HG02678 (cell line): Measurements from ENCODE around the gene CENPV.

ENCODE experiments used
- ATAC-seq: cut with Tn5 transposase; IDR thresholded peaks from one replicate; pipeline ENCODE4 v1.9.1; 2021; ENCODE audit warnings: mild to moderate bottlenecking, moderate library complexity; ENCODE audit not compliant: unreplicated experiment

CENPV gene

DNA sequence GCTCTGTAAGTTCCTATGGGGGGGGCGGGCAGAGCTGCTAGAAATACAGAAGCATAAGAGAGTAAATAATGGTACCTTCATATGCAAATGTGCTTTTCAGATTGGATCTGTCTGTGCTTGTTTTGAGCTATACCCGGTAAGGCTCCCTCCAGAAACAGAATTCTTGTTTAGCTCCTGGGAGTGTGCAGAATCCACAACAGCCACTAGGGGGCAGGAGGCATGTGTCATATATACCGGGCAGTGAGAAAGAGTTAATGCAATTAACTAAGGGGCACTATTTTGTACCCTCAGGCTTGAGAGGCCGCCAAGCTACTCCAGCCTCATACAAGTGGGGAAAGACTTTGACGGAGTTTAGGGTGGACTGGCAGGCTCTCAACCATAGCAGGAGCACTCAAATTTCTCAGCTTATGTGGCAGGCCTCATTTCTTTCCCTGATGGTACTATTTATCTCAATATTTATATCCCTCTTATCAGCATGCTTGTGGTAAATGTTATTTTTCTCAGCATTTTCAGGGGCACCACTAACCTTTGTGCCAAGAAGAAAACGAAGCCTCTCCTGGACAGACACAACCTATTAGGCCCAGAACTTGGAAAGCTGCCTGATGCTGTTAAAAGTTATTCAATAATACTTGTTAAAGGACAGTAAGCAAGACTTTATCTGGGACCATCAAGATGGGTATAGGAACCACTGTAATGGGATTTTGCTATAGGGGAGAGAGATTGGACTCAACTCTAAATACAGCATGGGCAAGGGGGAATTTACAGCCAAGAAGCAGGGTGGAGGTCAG lies 10.7 kb upstream of the CENPV start:
- ATAC-seq = peak; percentile 51

DNA sequence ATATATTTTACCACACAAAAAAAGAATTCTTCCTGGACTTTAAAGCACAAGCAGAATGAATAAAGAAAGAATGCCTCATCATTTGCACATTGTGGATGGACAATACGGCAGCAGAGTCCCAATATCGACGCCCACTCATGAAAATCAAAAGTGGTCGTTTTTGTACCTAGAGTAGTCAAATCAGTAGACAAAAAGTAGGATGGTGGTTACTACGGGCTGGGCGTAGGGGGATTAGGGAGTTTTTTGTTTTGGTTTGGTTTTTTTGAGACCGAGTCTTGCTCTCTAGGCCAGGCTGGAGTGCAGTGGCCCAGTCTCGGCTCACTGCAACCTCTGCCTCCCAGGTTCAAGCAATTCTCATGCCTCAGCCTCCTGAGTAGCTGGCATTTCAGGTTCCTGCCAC lies 8.6 kb upstream of the CENPV start:
- ATAC-seq = no peak

DNA sequence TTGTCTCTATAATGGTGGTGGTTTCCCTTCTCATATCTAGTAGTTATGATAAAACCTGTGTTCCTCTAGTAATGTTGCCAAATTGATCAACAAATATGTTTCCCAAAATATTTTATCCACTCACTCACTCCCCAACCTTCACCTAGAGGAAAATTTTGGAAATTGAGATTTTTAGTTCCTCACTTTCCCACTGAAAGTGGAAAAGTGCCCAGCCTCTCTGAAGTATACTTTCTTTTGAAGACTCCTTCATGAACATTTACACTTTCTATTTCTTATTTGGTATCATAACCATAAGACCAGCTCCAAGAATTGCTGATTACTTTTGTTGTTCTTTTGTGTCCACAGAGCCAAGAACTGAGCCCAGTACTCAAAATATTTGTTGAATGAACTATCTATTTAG lies 5.1 kb upstream of the CENPV start:
- ATAC-seq = no peak

DNA sequence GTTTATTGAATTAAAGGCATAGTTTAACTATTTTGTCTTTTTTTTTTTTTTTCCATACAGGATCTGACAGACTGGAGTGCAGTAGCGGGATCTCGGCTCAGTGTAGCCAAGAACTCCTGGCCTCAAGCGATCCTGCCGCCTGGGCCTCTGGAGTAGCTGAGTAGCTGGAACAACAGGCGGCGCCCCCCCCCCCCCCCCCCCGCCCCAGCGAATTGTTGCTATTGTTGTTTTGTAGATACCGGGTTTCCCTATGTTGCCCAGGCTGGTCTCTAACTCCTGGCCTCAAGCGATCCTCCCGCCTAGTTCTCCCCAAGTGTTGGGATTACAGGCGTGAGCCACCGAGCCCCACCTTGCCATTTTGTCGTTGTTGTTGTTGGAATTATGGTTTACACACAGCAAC lies 1.3 kb upstream of the CENPV start:
- ATAC-seq = no peak

DNA sequence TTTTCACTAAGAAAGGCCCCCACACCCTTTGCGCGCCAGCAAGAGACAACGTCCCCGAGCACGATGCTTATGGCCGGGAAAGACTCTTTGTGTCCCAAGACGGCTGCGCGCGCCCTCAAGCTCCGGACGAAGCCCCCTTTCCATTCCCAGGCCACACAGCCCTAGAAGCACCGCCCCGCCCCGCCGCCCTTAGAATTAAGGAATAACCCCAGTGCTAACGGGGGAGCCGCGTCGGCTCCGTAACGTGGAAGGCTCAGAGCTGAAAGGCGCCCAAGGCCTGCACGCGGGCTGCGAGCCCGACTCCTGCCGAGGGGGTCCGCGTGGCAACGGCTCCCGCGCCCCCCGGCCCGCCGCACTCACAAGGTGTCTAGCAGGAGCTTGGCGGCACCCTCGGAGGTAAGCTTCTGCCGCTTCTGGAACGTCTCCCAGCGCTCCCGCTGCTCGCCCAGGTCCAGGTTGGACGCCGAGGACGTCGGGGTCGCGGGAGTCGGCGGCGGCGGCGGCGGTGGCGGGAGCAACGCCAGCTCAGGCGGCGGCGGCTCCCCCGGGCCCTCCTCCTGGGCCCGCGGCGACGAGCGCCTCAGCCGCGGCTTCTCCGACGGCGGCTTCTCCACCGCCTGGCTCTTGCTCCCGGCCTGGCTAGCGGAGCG lies 477 bp downstream of the CENPV start:
- ATAC-seq = peak; percentile 52

DNA sequence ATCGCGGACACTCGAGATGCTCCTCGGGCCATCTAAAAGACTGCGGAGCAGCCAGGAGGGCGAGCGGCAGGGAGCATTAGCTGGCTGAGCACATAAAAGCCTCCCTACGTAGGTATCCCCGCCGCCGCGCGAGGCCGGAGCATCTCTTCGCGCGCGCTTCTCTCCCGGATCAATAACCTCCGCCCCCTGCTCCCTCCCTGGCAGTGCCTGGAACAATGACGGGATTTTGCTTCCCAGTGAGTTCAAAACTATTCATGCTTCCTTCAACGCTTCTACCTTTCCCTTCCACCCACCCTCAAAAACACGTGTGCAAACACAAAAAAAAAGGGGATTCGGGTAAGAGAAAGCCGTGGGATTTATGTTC lies 984 bp downstream of the CENPV start:
- ATAC-seq = no peak

DNA sequence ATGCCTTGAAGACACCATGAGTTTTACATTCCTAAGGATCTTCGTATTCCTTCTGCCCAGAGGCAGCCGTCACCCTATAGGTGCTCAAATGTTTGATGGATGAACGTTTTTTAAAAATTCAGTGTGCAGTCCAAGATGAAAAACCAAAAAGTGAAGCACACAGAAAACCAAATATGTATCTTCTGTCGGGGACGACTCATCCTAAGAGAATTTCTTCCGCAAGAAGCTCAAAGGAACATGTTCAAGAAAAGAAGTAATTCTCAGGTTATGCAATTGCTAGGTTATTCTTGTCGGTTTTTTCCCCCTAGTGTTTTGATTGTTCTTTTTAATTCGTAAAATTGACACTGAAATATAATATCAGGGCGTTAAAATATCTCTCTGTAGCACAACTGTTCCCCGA lies 1.4 kb downstream of the CENPV start:
- no peak for ATAC-seq

DNA sequence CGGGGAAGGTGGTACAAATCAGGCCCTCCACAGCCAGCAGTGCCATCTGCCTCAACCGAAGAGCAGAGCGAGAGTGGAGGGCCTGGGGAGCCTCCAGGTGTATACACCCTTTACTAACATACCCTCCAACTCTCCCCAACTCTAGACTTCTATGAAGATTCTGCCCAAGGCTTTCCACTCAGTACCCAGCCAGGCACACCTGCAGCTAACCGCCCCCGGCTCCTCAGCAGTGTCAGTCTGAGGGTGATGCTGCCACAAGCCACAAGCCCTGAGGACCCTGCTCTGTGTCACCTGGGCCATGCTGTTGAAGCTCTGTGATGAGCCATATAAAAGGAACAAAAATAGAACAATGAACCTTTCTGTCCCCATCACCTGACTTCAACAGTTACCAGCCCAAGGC lies 3.8 kb downstream of the CENPV start:
- ATAC-seq = no peak

DNA sequence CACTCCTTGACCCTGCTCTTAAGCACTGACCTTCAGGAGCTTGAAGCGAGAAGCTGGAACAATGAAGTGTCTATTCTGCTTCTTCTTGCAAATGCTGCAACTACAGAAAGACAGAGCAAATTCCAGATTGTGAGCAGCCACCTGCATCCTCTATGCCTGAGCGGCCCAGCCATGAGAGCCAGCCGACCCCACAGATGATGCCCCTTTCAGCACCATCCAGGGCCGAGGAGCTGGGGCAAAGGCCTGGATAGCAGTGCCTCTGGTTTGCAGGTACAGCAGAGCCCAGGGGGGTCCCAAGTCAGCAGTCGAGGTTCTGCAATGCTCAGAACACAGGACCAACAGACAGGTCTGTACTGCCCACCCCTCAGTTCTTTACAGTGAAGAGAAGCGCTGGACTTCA lies 4.7 kb downstream of the CENPV start:
- no peak for ATAC-seq

DNA sequence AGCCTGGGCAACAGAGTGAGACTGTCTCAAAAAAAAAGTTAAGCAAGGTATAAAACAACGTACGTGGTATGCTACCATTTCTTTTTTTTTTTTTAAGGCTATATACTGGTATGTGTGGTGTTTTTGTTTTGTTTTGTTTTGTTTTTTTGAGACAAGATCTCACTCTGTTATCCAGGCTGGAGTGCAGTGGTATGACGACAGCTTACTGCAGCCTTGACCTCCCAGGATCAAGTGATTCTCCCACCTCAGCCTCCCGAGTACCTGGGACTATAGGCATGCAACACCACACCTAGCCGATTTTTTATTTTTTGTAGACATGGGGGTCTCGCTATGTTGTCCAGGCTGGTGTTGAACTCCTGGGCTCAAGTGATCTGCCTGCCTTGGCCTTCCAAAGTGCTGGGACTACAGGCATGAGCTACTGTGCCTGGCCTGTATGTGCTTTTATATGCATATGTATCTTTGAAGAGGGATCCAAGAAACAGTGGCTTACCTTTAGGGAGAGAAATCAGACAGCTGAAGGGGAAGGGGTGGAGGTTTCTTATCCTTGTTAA lies 6.5 kb downstream of the CENPV start:
- no peak for ATAC-seq

DNA sequence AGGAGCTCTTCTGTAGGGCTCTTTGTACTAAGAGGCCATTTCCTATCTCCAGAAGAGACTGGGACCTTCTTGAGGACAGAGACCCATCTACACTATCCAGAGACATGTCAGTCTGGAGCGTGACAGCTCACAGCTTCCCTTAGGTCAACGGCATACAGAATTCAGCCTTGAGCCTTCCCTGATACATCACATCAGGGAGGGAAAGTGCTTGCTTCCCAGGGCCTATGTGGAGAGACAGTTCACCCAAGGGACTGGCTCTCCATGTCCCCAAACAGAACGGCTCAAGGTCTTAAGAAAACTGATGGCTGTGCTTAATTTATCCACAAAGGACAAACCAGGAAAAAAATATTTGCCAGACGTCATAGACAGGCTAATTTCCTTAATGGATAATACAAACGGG lies 7.7 kb downstream of the CENPV start:
- no peak for ATAC-seq

DNA sequence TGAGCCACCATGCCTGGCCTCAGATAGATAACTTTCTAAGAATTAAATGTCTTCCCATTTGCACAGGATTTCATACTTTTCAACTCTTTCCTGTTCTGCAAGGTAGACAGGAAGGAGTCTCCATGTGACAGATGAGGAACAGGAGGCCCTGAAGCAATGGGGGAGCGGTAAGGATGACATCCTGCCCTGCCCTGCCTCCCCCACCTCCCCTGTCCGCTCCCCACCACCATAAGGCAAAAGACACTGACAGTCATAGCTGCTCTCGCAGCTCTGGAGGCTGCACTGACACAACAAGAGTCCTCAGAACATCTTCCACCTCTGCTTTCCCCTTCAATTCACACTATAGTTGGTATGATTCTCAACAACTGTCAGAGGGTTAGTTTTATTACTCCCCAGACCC lies 9.7 kb downstream of the CENPV start:
- ATAC-seq = no peak

DNA sequence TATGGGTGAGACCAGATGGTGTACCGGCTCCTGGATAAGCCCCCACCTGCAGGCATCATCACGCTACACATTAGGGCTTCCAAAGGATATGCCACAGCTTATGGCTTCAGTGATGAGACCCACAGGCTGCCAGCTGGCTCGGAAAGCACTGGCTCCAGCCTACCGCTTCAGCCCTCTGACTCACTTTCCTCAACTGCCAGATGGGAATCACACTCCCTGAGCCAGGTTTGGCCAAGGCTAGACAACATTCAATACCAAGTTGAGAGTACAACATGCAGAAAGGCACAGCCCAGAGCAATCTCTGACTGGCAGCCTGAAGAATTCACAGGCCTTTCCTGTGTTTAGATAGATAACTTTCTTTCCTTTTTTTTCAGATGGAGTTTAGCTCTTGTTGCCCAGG lies 10.3 kb downstream of the CENPV start:
- ATAC-seq = no peak

DNA sequence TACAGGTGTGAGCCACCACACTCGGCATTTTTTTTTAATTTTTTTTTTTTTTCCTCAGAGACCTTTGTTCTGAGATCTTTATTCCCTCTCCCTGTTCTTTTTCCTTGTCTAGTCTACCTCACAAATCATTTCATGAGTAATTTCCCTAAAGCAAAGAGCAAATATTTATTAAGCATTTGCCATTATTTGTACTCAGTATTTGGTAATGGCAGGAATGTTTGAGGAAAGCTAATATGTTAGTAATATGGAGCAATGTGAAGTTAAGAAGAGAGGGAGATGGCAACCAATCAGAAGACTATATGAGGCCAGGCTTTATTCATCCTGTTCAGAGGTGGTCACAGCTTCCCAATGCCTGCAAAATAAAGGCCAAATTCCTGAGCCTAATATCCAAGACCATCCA lies 13.3 kb downstream of the CENPV start:
- ATAC-seq = no peak

DNA sequence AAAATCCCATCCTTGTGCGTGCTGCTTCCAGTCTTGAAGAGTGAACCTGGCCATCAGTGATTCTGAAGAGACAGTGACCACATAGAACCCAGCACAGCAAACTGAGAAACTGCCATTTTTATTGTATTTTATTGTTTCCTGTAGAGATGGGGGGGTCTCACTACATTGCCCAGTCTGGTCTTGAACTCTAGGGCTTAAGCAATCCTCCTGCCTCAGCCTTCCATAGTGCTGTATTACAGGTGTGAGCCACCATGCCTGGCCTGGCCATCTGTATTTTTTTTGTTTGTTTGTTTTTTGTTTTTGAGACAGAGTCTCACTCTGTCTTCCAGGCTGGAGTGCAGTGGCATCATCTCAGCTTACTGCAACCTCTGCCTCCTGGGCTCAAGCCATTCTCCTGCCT lies 13.9 kb downstream of the CENPV start:
- no peak for ATAC-seq

DNA sequence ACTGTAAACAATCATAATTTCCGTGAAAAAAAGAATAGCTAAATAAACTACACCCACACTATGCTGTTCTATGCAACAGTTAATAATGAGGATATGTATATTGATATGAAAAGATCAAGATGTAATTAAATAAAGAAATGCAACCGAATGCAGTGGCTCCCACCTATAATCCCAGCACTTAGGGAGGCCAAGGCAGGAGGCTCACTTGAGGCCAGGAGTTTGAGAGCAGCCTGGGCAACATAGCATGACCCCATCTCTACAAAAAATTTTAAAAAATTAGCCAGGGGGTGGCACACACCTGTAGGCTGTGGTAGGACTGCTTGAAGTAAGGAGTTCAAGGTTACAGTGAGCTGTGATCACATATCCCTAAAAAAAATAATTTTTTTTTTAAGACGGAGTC lies 14.9 kb downstream of the CENPV start:
- ATAC-seq = no peak

DNA sequence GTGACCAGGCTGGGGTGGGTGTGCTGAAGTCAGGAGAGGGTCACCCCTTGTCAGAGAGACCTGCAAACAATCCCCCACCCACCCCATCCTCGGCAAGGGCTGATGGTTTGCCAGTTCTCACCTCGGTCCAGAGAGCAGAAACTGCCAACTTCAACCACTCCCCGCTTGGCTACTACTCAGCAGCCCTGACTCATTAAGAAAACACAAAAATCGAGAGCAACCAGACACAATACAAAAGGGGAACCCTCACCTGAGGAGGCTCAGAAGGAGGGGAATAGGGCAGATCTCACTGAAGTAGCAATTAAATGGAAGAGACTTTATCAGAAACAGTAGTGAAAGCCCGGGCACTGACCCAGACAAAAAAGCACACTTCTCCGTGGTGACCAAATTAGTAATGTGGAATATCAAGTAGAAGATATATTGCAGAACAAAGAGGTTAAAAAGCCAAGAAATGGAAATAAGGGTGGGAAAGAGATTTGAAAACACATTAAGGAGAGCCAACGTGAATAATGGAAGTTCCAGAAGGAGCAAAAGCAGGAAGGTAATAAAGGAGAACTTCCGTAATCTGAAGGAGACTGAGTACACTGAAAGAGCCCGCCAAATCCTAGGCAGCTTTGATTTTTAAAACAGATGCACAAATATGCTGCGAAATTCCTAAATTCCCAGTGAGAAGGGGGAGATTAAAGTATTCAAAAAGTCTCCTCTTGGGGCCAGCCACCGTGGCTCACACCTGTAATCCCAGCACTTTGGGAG lies 23.6 kb downstream of the CENPV start:
- no peak for ATAC-seq

DNA sequence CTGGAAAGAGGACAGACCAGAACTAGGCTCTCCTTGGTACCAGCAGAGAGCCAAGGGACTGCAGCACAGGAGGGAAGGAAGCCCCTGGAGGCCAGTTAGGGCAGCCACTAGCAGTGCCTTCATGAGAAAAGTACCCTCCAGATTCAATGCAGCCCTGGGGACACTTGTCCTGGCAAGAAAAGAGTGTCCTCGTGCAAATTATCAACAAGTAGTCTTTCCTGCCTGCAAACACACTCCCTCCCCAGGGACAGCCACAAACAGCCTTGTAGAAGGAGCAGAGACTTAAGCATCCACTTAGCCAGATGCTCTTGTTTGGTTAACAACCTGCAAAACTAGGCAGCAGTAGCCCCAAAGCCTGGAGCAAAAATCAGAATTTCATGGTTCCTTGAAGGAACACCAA lies 24.3 kb downstream of the CENPV start:
- no peak for ATAC-seq

DNA sequence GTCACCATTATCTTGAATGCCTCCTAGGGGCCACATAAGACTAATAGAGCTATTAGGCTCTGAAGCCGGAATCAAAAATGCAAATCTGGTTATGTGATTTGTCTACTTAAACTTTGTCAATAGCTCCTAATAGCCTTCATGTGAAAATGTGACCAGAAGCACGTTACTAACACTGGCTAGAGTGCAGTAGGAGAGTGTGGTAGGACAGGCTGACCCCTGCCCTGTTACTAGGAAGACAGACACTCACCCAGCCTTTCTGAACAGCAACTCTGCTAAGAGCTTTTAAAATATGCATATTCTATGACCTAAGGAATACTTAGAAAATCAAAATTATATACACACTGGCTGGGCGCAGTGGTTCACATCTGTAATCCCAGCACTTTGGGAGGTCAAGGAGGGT lies 26.3 kb downstream of the CENPV start:
- ATAC-seq = no peak

DNA sequence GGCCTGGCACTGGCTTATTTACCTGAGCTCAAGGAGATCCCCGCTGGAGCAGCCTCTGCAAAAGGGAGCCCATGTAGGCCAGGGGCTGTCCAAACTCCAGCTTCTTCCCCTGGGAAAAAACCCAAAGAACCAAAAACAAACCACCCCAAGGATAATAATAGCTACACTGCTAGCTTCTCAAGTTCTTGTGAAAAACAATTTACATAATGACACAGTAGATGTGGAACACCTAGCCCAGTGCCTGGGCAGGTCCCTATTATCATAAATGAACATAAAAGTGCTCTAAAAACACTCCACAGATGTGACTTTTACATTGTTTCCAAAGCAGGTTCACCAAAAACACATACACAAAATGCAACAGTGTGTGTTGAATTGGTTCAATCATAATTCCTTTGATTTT lies 27.3 kb downstream of the CENPV start:
- ATAC-seq = no peak

DNA sequence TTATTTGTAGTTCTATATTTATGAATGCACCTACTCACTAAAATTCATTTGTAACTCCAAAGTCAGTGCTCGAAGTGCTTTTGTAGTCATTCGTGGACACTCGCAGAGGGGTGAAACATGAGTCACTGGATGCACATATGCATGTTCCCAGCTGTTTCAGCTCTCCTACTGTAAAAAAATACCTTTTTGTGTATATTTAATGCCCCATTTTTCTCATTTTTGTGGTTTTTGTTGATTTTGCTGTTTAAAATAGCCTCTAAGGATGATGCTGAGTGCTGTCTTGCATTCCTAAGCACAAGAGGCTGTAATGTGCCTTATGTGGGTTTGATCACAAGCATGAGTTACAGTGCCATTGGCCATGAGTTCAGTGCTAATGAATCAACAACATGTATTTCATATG lies 30.6 kb downstream of the CENPV start:
- no peak for ATAC-seq

DNA sequence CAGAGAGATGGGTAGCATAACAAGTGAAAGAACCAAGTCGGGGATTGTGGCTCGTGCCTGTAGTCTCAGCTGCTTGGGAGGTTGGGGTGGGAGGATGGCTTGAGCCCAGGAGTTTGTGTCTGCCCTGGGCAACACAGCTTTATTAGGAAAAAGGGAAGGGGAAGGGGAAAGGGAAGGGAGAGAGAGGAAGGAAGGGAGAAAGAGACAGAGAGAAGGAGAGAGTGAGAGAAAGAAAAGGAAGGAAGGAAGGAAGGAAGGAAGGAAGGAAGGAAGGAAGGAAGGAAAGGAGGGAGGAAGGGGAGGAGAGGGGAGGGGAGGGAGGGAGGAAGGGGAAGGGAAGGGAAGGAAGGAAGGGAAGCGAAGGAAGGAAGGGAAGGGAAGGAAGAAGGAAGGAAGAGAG lies 33.3 kb downstream of the CENPV start:
- ATAC-seq = no peak
